Measurements from ENCODE around the gene SH3RF3.

The SH3RF3 gene

GRCh38 chr2:109407276-109408042, 278.5 kb downstream of the SH3RF3 start:
- no peak overlapping the region for H3K27ac ChIP-seq (ENCODE audit: insufficient read depth, low read depth, low read length, poor library complexity, severe bottlenecking)
- H3K4me3 ChIP-seq (ENCODE audit: insufficient read depth, low read depth, low read length) = no peak overlapping the region
- H3K36me3 ChIP-seq (ENCODE audit: control insufficient read depth, insufficient read depth, low read length) = no peaks in the 10 kb centered on the region
- H3K4me1 ChIP-seq (ENCODE audit: control insufficient read depth, insufficient read depth, low read length) = peaks cover 25% of the 10 kb centered on the region
- H3K27me3 ChIP-seq (ENCODE audit: control insufficient read depth, insufficient read depth, low read length, poor library complexity, severe bottlenecking) = peaks cover 3% of the 10 kb centered on the region
- 88 to 89% methylated on average over 7 of the region's 7 CpGs for WGBS, 2 experiments
- no peaks in the 10 kb centered on the region for H3K9me3 ChIP-seq (ENCODE audit: control insufficient read depth, low read length)

- H3K9me3 ChIP-seq (ENCODE audit: control insufficient read depth, low read length) = no peaks in the 10 kb centered on the region
- H3K4me3 ChIP-seq (ENCODE audit: insufficient read depth, low read depth, low read length) = no peak overlapping the region
- no peak overlapping the region for H3K27ac ChIP-seq (ENCODE audit: insufficient read depth, low read depth, low read length, poor library complexity, severe bottlenecking)
- H3K36me3 ChIP-seq (ENCODE audit: control insufficient read depth, insufficient read depth, low read length) = no peaks in the 10 kb centered on the region
- peaks cover 25% of the 10 kb centered on the region for H3K4me1 ChIP-seq (ENCODE audit: control insufficient read depth, insufficient read depth, low read length)
- H3K27me3 ChIP-seq (ENCODE audit: control insufficient read depth, insufficient read depth, low read length, poor library complexity, severe bottlenecking) = peaks cover 3% of the 10 kb centered on the region
- WGBS, 2 experiments = 93 to 94% methylated on average over 4 of the region's 4 CpGs
Measured at GRCh38 chr2:109408043-109408335, 279.0 kb downstream of the SH3RF3 start.

- Histone ChIP-seq H3K9me3 (ENCODE audit: control insufficient read depth, low read length) (no peaks in the 10 kb centered on the region), H3K36me3 (ENCODE audit: control insufficient read depth, insufficient read depth, low read length) (no peaks in the 10 kb centered on the region), H3K27ac (ENCODE audit: insufficient read depth, low read depth, low read length, poor library complexity, severe bottlenecking) (no peak overlapping the region), H3K27me3 (ENCODE audit: control insufficient read depth, insufficient read depth, low read length, poor library complexity, severe bottlenecking) (peaks cover 3% of the 10 kb centered on the region), H3K4me3 (ENCODE audit: insufficient read depth, low read depth, low read length) (no peak overlapping the region), H3K4me1 (ENCODE audit: control insufficient read depth, insufficient read depth, low read length) (peaks cover 25% of the 10 kb centered on the region)
- 65 to 68% methylated on average over 13 of the region's 13 CpGs for WGBS, 2 experiments
Measured at GRCh38 chr2:109409321-109410038, 280.5 kb downstream of the SH3RF3 start.

DNA sequence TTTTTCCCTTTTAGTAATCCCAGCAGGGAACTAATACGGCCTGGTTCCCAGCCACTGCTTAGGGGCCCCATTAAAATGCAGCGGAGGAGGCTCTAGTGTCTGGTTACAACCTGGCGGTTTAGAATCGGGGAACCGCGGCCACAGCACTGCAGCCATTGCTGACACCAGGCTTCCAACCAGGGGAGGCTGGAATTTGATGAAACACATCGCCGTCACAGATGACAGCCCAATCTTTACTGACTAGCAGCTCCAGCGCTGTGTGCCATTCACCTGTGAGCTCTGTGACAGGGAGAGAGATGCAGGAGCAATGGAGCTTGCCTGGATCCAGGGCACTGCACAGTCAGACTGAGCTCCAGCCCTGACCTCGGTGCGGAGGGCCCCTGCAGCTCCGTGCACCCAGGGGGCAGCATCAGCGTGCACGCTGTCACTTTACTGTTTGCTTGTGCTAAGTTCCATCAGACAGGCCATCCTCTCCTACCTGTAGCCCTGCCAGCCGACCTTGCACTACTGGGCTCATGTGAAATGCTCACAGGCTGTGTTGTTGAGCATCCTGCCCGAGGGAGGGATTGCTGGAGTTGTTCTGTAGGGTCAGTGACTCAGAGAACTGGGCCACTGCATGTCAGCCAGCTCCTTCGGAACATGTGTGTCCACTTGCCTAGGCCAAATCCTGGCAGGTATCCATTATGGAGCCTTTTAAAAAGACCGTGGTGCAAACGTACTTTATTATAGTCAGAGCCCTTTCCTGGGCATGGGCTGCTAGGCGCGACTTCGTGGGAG, 281.2 kb downstream of the SH3RF3 start:
- Histone ChIP-seq H3K36me3 (ENCODE audit: control insufficient read depth, insufficient read depth, low read length) (no peaks in the 10 kb centered on the region), H3K27me3 (ENCODE audit: control insufficient read depth, insufficient read depth, low read length, poor library complexity, severe bottlenecking) (peaks cover 3% of the 10 kb centered on the region), H3K4me1 (ENCODE audit: control insufficient read depth, insufficient read depth, low read length) (peaks cover 25% of the 10 kb centered on the region), H3K27ac (ENCODE audit: insufficient read depth, low read depth, low read length, poor library complexity, severe bottlenecking) (no peak overlapping the region), H3K4me3 (ENCODE audit: insufficient read depth, low read depth, low read length) (no peak overlapping the region), H3K9me3 (ENCODE audit: control insufficient read depth, low read length) (no peaks in the 10 kb centered on the region)
- WGBS, 2 experiments = 53 to 54% methylated on average over 22 of the region's 22 CpGs

- Histone ChIP-seq H3K27me3 (ENCODE audit: control insufficient read depth, insufficient read depth, low read length, poor library complexity, severe bottlenecking) (peaks cover 3% of the 10 kb centered on the region), H3K4me3 (ENCODE audit: insufficient read depth, low read depth, low read length) (no peak overlapping the region), H3K4me1 (ENCODE audit: control insufficient read depth, insufficient read depth, low read length) (peaks cover 25% of the 10 kb centered on the region), H3K27ac (ENCODE audit: insufficient read depth, low read depth, low read length, poor library complexity, severe bottlenecking) (no peak overlapping the region), H3K36me3 (ENCODE audit: control insufficient read depth, insufficient read depth, low read length) (no peaks in the 10 kb centered on the region), H3K9me3 (ENCODE audit: control insufficient read depth, low read length) (no peaks in the 10 kb centered on the region)
- 94% methylated on average over 19 of the region's 19 CpGs for WGBS, 2 experiments
Measured at GRCh38 chr2:109411640-109412325, 282.8 kb downstream of the SH3RF3 start.

- no peaks in the 10 kb centered on the region for H3K27me3 ChIP-seq (ENCODE audit: control insufficient read depth, insufficient read depth, low read length, poor library complexity, severe bottlenecking)
- H3K4me3 ChIP-seq (ENCODE audit: insufficient read depth, low read depth, low read length) = no peak overlapping the region
- no peak overlapping the region for H3K27ac ChIP-seq (ENCODE audit: insufficient read depth, low read depth, low read length, poor library complexity, severe bottlenecking)
- H3K36me3 ChIP-seq (ENCODE audit: control insufficient read depth, insufficient read depth, low read length) = no peaks in the 10 kb centered on the region
- H3K4me1 ChIP-seq (ENCODE audit: control insufficient read depth, insufficient read depth, low read length) = peaks cover 9% of the 10 kb centered on the region
- no peaks in the 10 kb centered on the region for H3K9me3 ChIP-seq (ENCODE audit: control insufficient read depth, low read length)
- 61 to 64% methylated on average over 7 of the region's 7 CpGs for WGBS, 2 experiments
Measured at GRCh38 chr2:109415581-109416013, 286.6 kb downstream of the SH3RF3 start.

- Histone ChIP-seq H3K27ac (ENCODE audit: insufficient read depth, low read depth, low read length, poor library complexity, severe bottlenecking) (no peak overlapping the region), H3K36me3 (ENCODE audit: control insufficient read depth, insufficient read depth, low read length) (no peaks in the 10 kb centered on the region), H3K9me3 (ENCODE audit: control insufficient read depth, low read length) (no peaks in the 10 kb centered on the region), H3K4me3 (ENCODE audit: insufficient read depth, low read depth, low read length) (no peak overlapping the region), H3K27me3 (ENCODE audit: control insufficient read depth, insufficient read depth, low read length, poor library complexity, severe bottlenecking) (no peaks in the 10 kb centered on the region), H3K4me1 (ENCODE audit: control insufficient read depth, insufficient read depth, low read length) (no peaks in the 10 kb centered on the region)
- WGBS, 2 experiments = 92 to 93% methylated on average over 10 of the region's 10 CpGs
Measured at GRCh38 chr2:109417701-109418335, 288.8 kb downstream of the SH3RF3 start.

- WGBS, 2 experiments = 91 to 92% methylated on average over 7 of the region's 7 CpGs
- H3K9me3 ChIP-seq (ENCODE audit: control insufficient read depth, low read length) = no peaks in the 10 kb centered on the region
- no peak overlapping the region for H3K4me3 ChIP-seq (ENCODE audit: insufficient read depth, low read depth, low read length)
Measured at GRCh38 chr2:109418716-109419115, 289.7 kb downstream of the SH3RF3 start.

DNA sequence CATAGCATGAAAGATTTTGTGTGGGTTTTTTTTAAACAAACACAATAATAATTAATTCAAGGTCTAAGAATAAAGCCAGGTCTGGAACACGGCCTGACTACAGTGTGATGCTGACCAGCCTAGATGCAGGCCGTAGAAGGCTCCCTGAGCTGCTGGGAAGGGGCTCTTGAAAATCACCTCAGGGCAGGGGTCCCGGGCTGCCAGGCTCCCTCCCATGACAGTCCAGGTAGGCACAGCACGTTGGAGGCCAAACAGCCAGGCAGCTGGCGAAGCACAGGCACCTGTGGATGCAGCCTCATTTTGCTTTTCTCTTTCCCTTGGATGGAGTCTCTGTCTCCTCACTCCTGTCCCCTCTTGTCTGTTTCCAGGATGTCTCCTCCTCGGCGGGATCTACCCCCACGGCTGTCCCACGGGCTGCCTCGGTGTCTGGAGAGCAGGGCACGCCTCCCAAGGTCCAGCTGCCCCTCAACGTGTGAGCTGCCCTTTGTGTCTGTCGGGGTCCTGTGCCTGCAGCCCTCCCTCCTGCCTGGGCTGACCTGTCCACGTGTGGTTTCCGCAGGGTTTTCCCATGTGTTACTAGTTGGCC, 290.3 kb downstream of the SH3RF3 start:
- H3K4me1 ChIP-seq (ENCODE audit: control insufficient read depth, insufficient read depth, low read length) = no peaks in the 10 kb centered on the region

More at GRCh38 chr2:109418716-109419115, 289.7 kb downstream of the SH3RF3 start:
- Histone ChIP-seq H3K4me1 (ENCODE audit: control insufficient read depth, insufficient read depth, low read length) (no peaks in the 10 kb centered on the region), H3K36me3 (ENCODE audit: control insufficient read depth, insufficient read depth, low read length) (no peaks in the 10 kb centered on the region), H3K27me3 (ENCODE audit: control insufficient read depth, insufficient read depth, low read length, poor library complexity, severe bottlenecking) (no peaks in the 10 kb centered on the region), H3K27ac (ENCODE audit: insufficient read depth, low read depth, low read length, poor library complexity, severe bottlenecking) (no peak overlapping the region)

More for the DNA sequence above, 290.3 kb downstream of the SH3RF3 start:
- H3K36me3 ChIP-seq (ENCODE audit: control insufficient read depth, insufficient read depth, low read length) = no peaks in the 10 kb centered on the region
- H3K9me3 ChIP-seq (ENCODE audit: control insufficient read depth, low read length) = no peaks in the 10 kb centered on the region
- no peaks in the 10 kb centered on the region for H3K27me3 ChIP-seq (ENCODE audit: control insufficient read depth, insufficient read depth, low read length, poor library complexity, severe bottlenecking)
- H3K27ac ChIP-seq (ENCODE audit: insufficient read depth, low read depth, low read length, poor library complexity, severe bottlenecking) = no peak overlapping the region
- 87 to 91% methylated on average over 15 of the region's 15 CpGs for WGBS, 2 experiments
- no peak overlapping the region for H3K4me3 ChIP-seq (ENCODE audit: insufficient read depth, low read depth, low read length)
